GM12873 (cell line): ENCODE results near the gene CXCL14.

Source experiments
- TF ChIP-seq, protein P1 (sequence below): IDR thresholded peaks from 2 replicates; pipeline ENCODE4 v1.5.1; 2012; ENCODE audit warnings: low read depth, mild to moderate bottlenecking, moderate library complexity, low read length, control low read depth; ENCODE audit not compliant: insufficient read depth; ENCODE audit errors: missing control alignments

Gene CXCL14

DNA sequence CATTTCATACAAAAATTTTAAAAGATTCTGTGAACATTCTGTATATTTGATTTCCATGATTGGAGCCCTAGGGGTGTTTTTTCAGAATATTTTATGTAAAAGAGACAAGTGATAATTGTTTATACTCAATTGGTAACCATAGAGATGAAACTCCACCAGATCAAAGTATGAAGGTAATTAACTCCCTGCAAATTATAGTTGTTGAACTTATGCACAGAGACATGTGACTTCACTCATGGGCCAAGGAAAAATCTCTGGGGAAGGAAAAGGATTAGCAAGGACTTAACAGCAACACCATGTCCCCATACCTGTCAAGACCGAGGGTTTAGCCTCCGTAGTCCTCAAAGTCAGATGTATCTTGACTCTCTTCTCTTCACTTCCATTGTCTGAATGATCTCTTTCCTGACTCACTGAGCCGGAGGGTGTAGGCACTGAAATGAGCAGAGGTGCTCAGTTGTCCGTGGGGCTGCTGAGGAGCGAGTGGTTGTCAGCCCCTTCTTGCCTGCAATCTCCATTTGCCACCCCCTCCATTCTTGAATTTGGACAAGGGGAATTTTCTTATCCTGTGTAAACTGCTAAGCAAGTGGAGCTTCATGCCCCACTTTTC lies 17.5 kb upstream of the CXCL14 start:
- TF ChIP-seq, protein P1, sequence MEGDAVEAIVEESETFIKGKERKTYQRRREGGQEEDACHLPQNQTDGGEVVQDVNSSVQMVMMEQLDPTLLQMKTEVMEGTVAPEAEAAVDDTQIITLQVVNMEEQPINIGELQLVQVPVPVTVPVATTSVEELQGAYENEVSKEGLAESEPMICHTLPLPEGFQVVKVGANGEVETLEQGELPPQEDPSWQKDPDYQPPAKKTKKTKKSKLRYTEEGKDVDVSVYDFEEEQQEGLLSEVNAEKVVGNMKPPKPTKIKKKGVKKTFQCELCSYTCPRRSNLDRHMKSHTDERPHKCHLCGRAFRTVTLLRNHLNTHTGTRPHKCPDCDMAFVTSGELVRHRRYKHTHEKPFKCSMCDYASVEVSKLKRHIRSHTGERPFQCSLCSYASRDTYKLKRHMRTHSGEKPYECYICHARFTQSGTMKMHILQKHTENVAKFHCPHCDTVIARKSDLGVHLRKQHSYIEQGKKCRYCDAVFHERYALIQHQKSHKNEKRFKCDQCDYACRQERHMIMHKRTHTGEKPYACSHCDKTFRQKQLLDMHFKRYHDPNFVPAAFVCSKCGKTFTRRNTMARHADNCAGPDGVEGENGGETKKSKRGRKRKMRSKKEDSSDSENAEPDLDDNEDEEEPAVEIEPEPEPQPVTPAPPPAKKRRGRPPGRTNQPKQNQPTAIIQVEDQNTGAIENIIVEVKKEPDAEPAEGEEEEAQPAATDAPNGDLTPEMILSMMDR = no peak

GRCh38 chr5:135594416-135594960 lies 15.7 kb upstream of the CXCL14 start:
- TF ChIP-seq, protein P1 = no peak

DNA sequence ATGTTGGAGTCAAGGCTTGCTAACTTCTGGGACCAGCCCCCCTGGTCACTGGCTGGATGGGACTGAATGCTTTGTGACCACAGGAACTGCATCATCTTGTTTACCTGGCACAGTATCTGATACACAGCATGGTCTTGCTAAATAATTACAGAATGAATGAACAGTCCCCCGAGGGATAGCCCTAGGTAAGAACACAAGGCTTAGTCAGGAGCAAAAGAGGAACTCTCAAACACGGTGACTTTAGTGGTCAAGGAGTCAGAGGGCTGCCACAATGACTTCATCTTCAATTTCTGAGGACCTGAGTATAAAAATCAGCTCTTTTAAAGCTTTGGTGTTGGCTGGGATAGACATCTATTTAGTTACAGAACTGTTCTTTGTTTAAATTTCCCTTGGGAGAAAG lies 15.1 kb upstream of the CXCL14 start:
- TF ChIP-seq, protein P1 = no peak

DNA sequence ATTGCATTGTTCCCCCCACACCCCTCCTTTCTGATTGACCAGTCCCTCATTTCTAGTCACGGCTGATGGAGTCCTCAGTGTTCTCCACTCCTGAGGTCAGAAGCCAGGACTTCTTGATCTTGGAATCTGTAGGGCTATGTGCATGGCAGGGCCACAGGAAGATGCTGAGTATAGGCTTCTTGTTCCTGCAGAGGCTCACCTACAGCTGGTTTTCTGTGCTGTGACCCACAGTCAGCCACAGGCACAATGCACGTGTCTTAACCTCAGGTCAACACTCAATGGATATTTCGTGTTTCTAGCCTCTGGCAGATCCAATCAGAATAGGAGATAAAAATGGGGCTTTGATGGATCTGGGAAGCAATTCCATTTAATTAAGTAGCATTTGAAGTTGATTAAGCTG lies 14.3 kb upstream of the CXCL14 start:
- TF ChIP-seq, protein P1 = no peak

- TF ChIP-seq, protein P1 = no peak
Observed at GRCh38 chr5:135592312-135593045, 13.7 kb upstream of the CXCL14 start.

DNA sequence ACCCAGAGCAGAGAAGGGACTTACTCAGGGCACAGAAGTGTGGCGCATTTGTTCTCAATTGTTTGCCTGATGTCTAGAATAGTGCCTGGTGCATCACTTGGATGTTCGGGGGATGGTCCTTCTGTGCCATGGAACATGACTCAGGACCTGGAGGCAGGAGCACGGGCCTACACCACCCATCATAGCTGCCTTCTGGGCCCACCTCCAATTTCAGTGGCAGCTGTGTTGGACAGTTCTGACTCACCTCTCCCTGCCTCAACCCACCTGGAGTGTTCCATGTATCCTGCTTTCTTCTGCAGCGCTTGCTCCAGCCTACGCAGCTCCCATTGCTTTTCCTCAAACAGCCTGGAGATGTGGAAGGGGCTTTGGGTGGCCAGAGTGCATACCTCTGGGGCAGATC lies 12.5 kb upstream of the CXCL14 start:
- TF ChIP-seq, protein P1 = no peak

DNA sequence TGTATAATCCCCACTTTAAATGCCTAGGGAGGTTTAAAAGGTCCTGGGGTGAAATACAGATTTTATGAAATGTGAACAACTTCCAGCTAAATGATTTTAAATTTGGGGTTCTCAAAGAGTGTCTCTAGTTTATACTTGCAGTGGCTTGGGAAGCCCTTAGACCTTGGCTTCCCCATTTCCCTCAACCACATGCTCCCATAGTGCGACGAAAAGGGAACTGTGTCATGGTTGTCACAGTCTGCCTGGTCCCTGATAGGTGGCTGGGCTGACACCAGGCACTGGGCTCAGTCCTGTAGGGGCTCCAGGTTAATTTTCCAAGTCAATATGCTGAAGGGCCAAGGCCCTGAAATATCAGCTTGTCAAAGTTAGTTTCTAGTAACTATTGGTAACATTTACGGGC lies 10.4 kb upstream of the CXCL14 start:
- TF ChIP-seq, protein P1 = no peak
